K562 (cell line): ENCODE measurements around the gene MBOAT2. TPM values are rescaled to one million over a fixed set of nuclear protein-coding genes. Genes with fewer than 3 reads are reported as not detected.

Source experiments
- AFF4 ChIP-seq: sonication (generic); formaldehyde crosslinking; IDR thresholded peaks from 2 replicates; pipeline ENCODE4 v1.8.0; 2023; ENCODE audit warnings: mild to moderate bottlenecking, missing genetic modification reagents
- ATF3 ChIP-seq, 2 experiments: fragments of 450-650 bp in 1 of 2; sonication (generic) in 1 of 2; formaldehyde crosslinking in 1 of 2; IDR thresholded peaks in 1 of 2; conservative IDR thresholded peaks in 1 of 2; 2 replicates each; pipeline versions ENCODE4 v1.6.1 to v1.8.1; 2016 to 2023; ENCODE audit warnings: mild to moderate bottlenecking in 2 of 2, moderate library complexity in 2 of 2, inconsistent platforms in 1 of 2, missing genetic modification reagents in 1 of 2
- CAMTA2 ChIP-seq: fragments of 250-450 bp; sonication (Bioruptor Pico); conservative IDR thresholded peaks from 2 replicates; pipeline ENCODE4 v1.5.1; 2022
- CC2D1A ChIP-seq: fragments of 450-650 bp; IDR thresholded peaks from 2 replicates; pipeline ENCODE4 v1.6.1; 2017; ENCODE audit warnings: mild to moderate bottlenecking
- CCNT2 ChIP-seq: IDR thresholded peaks from 2 replicates; pipeline ENCODE4 v1.6.1; 2011; ENCODE audit warnings: borderline replicate concordance, low read depth, mild to moderate bottlenecking, moderate library complexity, mixed read lengths, low read length; ENCODE audit not compliant: insufficient read length; ENCODE audit errors: extremely low read depth
- COPS2 ChIP-seq: fragments of 450-650 bp; conservative IDR thresholded peaks from 2 replicates; pipeline ENCODE4 v1.6.1; 2016; ENCODE audit warnings: mild to moderate bottlenecking, moderate library complexity
- CTBP1 ChIP-seq: fragments of 450-650 bp; IDR thresholded peaks from 2 replicates; pipeline ENCODE4 v1.6.1; 2016; ENCODE audit warnings: borderline replicate concordance
- E2F8 ChIP-seq: fragments of 450-650 bp; IDR thresholded peaks from 2 replicates; pipeline ENCODE4 v1.7.1; 2018; ENCODE audit warnings: mild to moderate bottlenecking, low read depth; ENCODE audit not compliant: partially characterized antibody
- EHMT2 ChIP-seq: fragments of 450-650 bp; IDR thresholded peaks from 2 replicates; pipeline ENCODE4 v1.6.1; 2018; ENCODE audit warnings: antibody characterized with exemption
- EWSR1 ChIP-seq: fragments of 450-650 bp; IDR thresholded peaks from 2 replicates; pipeline ENCODE4 v1.6.1; 2018; ENCODE audit warnings: borderline replicate concordance, mild to moderate bottlenecking, low read depth, moderate library complexity; ENCODE audit not compliant: partially characterized antibody
- FOXP1 ChIP-seq: sonication (generic); formaldehyde crosslinking; IDR thresholded peaks from 2 replicates; pipeline ENCODE4 v1.8.0; 2022; ENCODE audit warnings: mild to moderate bottlenecking, missing genetic modification reagents
- HLTF ChIP-seq: fragments of 450-650 bp; IDR thresholded peaks from 2 replicates; pipeline ENCODE4 v1.6.1; 2016
- NFE2 ChIP-seq: IDR thresholded peaks from 2 replicates; pipeline ENCODE4 v1.6.1; 2014; ENCODE audit warnings: antibody characterized with exemption, low read depth
- NFE2L1 ChIP-seq: fragments of 450-650 bp; IDR thresholded peaks from 2 replicates; pipeline ENCODE4 v1.6.1; 2016; ENCODE audit warnings: missing genetic modification characterization, low read depth, mild to moderate bottlenecking, missing compliant biosample characterization, moderate library complexity, borderline replicate concordance
- OTX1 ChIP-seq: fragments of 450-650 bp; formaldehyde crosslinking; IDR thresholded peaks from 2 replicates; pipeline ENCODE4 v1.4.0; 2022; ENCODE audit warnings: mild to moderate bottlenecking
- SNRNP70 ChIP-seq: fragments of 200-400 bp; formaldehyde crosslinking; optimal IDR thresholded peaks from 2 replicates; pipeline ENCODE3; 2017; ENCODE audit warnings: low read depth, low read length
- THRAP3 ChIP-seq: fragments of 450-650 bp; IDR thresholded peaks from 2 replicates; pipeline ENCODE4 v1.6.1; 2016; ENCODE audit warnings: mild to moderate bottlenecking, inconsistent platforms, borderline replicate concordance
- ZNF184 ChIP-seq: sonication (generic); formaldehyde crosslinking; IDR thresholded peaks from 2 replicates; pipeline ENCODE4 v1.5.0; 2020; ENCODE audit warnings: missing genetic modification reagents
- ZNF316 ChIP-seq: fragments of 450-650 bp; IDR thresholded peaks from 2 replicates; pipeline ENCODE4 v1.6.1; 2016
- ZNF586 ChIP-seq: fragments of 450-650 bp; formaldehyde crosslinking; conservative IDR thresholded peaks from 2 replicates; pipeline ENCODE4 v1.4.0; 2020; ENCODE audit warnings: mild to moderate bottlenecking, moderate library complexity
- ZNF764 ChIP-seq: fragments of 250-450 bp; sonication (Bioruptor Pico); IDR thresholded peaks from 2 replicates; pipeline ENCODE4 v1.4.0; 2020; ENCODE audit warnings: low read depth, mild to moderate bottlenecking, moderate library complexity
- polyA plus RNA-seq, 8 experiments: library from polyadenylated mRNA; depleted of rRNA in 4 of 8; stranded (reverse) in 5 of 8; unstranded in 3 of 8; fragments of >200 nt; fragmentation: Nextera tagmentation in 2 of 8; fragmentation: Illumina TruSeq in 1 of 8; extraction: Ambion mirVana in 2 of 8; extraction: Trizol in 1 of 8; gene quantifications; 2 replicates each; pipeline versions ENCODE4 v1.2.1 to v1.2.3, GENCODE V29; 2011 to 2014; ENCODE audit warnings: inconsistent platforms in 1 of 8, missing spikeins in 1 of 8
- total RNA-seq, 7 experiments: library from RNA; depleted of rRNA in 6 of 7; stranded (reverse); fragments of >200 nt in 6 of 7; fragmentation: Illumina TruSeq in 2 of 7; extraction: Trizol in 2 of 7; gene quantifications; 2 replicates each; pipeline versions ENCODE4 v1.2.1 to v1.2.3, GENCODE V29; 2011 to 2021; ENCODE audit warnings: low replicate concordance in 1 of 7

The MBOAT2 gene
- total and polyA plus RNA-seq, 9 of the 15 experiments (the other 6 are each of a cell fraction or from before 2014, with no cell fraction given): 8.4 to 122 (median 27.6) TPM

- TF ChIP-seq ATF3 (IDR thresholded peaks at IDR 0.05) (peak; percentile 93), ATF3 (CRISPR knock-in tag; conservative IDR thresholded peaks at IDR 0.05) (peak; percentile 72; the same call in 1 of the 2 replicates), ZNF184 (CRISPR knock-in tag) (no peak), SNRNP70 (no peak), CAMTA2 (CRISPR knock-in tag) (no peak), COPS2 (no peak), ZNF586 (CRISPR knock-in tag) (no peak), EWSR1 (no peak), CC2D1A (peak; percentile 57; the same call in 1 of the 2 replicates), FOXP1 (CRISPR knock-in tag) (no peak; the same call in 1 of the 2 replicates), NFE2 (peak; percentile 60; the same call in 1 of the 2 replicates), OTX1 (CRISPR knock-in tag) (no peak), CCNT2 (peak; percentile 21), ZNF316 (no peak), HLTF (no peak), ZNF764 (no peak), CTBP1 (peak; percentile 74; the same call in 1 of the 2 replicates), NFE2L1 (tag) (no peak), AFF4 (CRISPR knock-in tag) (no peak), EHMT2 (peak; percentile 66), THRAP3 (0 out of 2 replicates have a peak, but pooled peaks have one; percentile 68), E2F8 (no peak)
These were observed 109.3 kb downstream of the MBOAT2 start (continued) for GRCh38 chr2:8893978-8894820.
